Measurements from ENCODE around the gene RARRES2. TPM values are rescaled to one million over a fixed set of nuclear protein-coding genes. Genes with fewer than 3 reads are reported as not detected.

Gene RARRES2
- total and polyA plus RNA-seq, 2 of the 13 experiments (the other 11 are each of a cell fraction or from before 2014, with no cell fraction given): 134 to 172 TPM

DNA sequence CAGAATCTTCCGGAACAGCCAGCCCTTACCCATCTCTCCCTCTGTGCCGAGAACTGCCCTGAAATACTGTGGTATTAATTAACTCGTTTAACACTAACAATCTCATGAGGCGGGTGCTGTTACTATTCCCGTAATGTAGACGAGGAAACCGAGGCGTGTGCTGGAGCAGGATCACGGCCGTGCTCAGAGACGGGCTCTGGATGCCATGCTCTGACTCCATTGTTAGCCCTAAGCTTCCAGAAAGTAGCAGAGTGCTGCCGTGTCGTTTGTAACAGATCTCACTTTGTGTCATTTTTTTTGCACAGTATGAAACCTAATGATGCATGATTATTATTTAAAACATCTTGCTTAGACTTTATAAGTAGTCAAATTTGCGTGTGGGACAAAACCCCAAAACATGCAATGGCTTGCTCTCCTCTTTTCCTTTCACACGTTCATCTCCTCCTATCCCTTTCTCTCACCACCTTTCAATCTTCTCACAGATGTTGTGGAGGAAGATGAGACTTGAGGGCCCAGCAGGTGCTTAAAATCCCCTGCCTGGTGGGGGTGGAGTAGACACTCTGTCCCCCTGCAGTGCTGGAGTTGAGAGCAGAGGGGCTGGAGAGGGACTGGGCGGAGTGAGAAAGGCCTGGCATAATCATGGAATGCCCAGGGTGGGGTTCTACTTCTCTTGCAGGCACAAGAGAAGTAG, 17.6 kb downstream of the RARRES2 start (continued):
- TF ChIP-seq FOXK1 (CRISPR knock-in tag; IDR thresholded peaks at IDR 0.05; ENCODE audit: borderline replicate concordance, low read depth) (no peak), FLYWCH1 (CRISPR knock-in tag; IDR thresholded peaks at IDR 0.05) (0 out of 2 replicates have a peak, but pooled peaks have one; percentile 85), CBFB (CRISPR knock-in tag; IDR thresholded peaks at IDR 0.05) (no peak), MTERF4 (CRISPR knock-in tag; IDR thresholded peaks at IDR 0.05) (peak; percentile 7; the same call in 1 of the 2 replicates), ZNF597 (CRISPR knock-in tag; IDR thresholded peaks at IDR 0.05) (no peak), MIER3 (CRISPR knock-in tag; IDR thresholded peaks at IDR 0.05; ENCODE audit: borderline replicate concordance) (no peak), ATF7-NPFF (CRISPR knock-in tag; IDR thresholded peaks at IDR 0.05; ENCODE audit: low read depth) (no peak), SRY (CRISPR knock-in tag; IDR thresholded peaks at IDR 0.05) (no peak), SMYD3 (CRISPR knock-in tag; IDR thresholded peaks at IDR 0.05) (0 out of 2 replicates have a peak, but pooled peaks have one; percentile 21), ZNF749 (CRISPR knock-in tag; IDR thresholded peaks at IDR 0.05; ENCODE audit: borderline replicate concordance) (0 out of 2 replicates have a peak, but pooled peaks have one; percentile 2), SP4 (CRISPR knock-in tag; IDR thresholded peaks at IDR 0.05) (no peak; the same call in 1 of the 2 replicates), IRF2 (CRISPR knock-in tag; IDR thresholded peaks at IDR 0.05) (no peak), ZNF619 (CRISPR knock-in tag; IDR thresholded peaks at IDR 0.05) (no peak), FOXP1 (IDR thresholded peaks at IDR 0.05) (no peak), FOXP1 (CRISPR knock-in tag; IDR thresholded peaks at IDR 0.05) (no peak), THRA (CRISPR knock-in tag; IDR thresholded peaks at IDR 0.05; ENCODE audit: borderline replicate concordance) (no peak), ISL2 (CRISPR knock-in tag; IDR thresholded peaks at IDR 0.05) (no peak), TARDBP (CRISPR knock-in tag; IDR thresholded peaks at IDR 0.05) (0 out of 2 replicates have a peak, but pooled peaks have one; percentile 20), USF2 (IDR thresholded peaks at IDR 0.05; ENCODE audit: low read depth, low read length) (no peak), USF2 (CRISPR knock-in tag; IDR thresholded peaks at IDR 0.05; ENCODE audit: borderline replicate concordance) (no peak), RARG (CRISPR knock-in tag; IDR thresholded peaks at IDR 0.05; ENCODE audit: low read depth) (peak; percentile 42; the same call in 1 of the 2 replicates), FIP1L1 (IDR thresholded peaks at IDR 0.05; ENCODE audit: borderline replicate concordance, insufficient read depth, low read depth, low read length) (no peak), MAX (IDR thresholded peaks at IDR 0.05) (no peak), PITX1 (CRISPR knock-in tag; IDR thresholded peaks at IDR 0.05) (no peak), ZNF546 (CRISPR knock-in tag; conservative IDR thresholded peaks at IDR 0.05) (no peak), ZNF792 (CRISPR knock-in tag; IDR thresholded peaks at IDR 0.05) (no peak), ZNF180 (CRISPR knock-in tag; IDR thresholded peaks at IDR 0.05; ENCODE audit: borderline replicate concordance, low read depth) (no peak)

All from HepG2 (cell line).